ENCODE measurements around the gene MRS2.
"Not testable (repeated sequence)": the region's sequence is repeated elsewhere in the genome, so short reads cannot be mapped to it uniquely, and the experiment has no call there.

The MRS2 gene

DNA sequence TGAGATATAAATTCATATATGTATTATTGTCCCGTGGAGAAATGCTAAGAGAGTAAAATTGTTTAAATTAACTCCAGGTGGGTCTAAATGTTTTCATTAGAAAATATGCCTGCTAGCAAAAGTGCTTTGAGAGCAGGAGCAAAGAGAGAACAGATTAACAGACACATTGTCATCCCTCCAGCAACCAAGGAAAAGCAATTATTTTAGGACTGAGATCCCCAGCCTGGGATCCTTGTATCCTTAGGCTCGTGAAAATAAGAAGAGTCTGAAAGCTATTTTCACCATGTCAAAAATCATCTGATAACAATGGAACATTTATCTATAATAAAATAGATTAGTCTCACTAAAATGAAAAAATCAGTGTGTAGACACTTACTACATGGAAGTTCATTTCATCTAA lies 11.5 kb upstream of the MRS2 start:
- DNase-seq (ENCODE audit: low spot score): no peak

DNA sequence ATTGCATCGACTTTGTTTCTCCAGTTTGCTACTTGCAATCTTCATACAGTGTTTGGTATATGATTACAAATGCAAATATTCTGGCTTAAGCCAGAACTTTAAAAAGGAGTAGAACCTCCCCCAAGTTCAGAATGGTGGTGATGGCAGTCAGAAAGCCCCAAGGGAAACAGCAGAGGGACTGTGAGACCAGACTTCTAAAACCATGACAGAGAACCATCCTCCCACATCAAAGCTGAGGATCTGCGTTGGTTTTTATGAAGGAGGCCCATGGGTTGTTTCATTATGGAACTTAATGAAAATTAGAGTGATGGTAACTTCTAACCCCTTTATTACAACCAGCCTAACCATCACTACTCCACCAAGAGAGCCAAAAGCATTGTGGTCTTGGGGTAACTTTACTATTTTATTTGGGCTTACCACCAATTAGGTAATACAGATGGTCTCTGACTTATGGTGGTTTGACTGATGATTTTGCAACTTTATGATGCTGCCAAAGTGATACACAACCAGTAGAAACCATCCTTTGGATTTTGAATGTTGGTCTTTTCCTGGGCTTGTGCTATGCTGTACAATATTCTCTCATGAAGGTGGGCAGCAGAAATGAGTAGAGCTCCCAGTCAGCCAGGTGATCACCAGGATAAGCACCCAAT lies 10.9 kb upstream of the MRS2 start:
- DNase-seq (ENCODE audit: low spot score): no peak

GRCh38 chr6:24394061-24394779 lies 8.5 kb upstream of the MRS2 start:
- DNase-seq (ENCODE audit: low spot score): no peak

GRCh38 chr6:24394780-24395437 lies 7.8 kb upstream of the MRS2 start:
- no peak for DNase-seq (ENCODE audit: low spot score)

GRCh38 chr6:24396824-24397223 lies 5.9 kb upstream of the MRS2 start:
- DNase-seq (ENCODE audit: low spot score): no peak

GRCh38 chr6:24397631-24398030 lies 5.1 kb upstream of the MRS2 start:
- DNase-seq (ENCODE audit: low spot score): no peak

- DNase-seq (ENCODE audit: low spot score): not testable (repeated sequence)
Observed at GRCh38 chr6:24400045-24401039, 2.4 kb upstream of the MRS2 start.

GRCh38 chr6:24401458-24401857 lies 1.3 kb upstream of the MRS2 start:
- DNase-seq (ENCODE audit: low spot score): no peak

GRCh38 chr6:24403501-24403824 lies 727 bp downstream of the MRS2 start:
- no peak for DNase-seq (ENCODE audit: low spot score)

DNA sequence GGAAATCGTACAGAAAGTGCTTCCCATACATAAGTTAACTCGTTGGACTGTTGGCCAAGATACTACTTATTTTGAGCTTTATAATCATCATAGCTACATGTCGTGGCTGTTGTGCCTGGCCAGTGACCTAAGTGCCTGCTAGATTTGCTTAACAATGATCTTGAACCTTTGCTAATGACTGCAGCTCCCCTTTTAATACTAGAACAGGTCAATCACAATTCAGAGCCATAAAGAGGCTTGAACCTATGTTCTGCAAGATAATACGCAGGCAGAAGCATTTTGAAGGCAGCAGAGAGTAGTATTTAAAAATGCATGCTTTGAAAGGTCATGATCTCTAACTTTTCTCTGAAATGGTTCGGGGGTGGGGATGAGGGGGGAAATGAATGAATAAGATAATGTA lies 2.5 kb downstream of the MRS2 start:
- DNase-seq (ENCODE audit: low spot score): no peak

GRCh38 chr6:24408719-24409410 lies 6.1 kb downstream of the MRS2 start:
- DNase-seq (ENCODE audit: low spot score): no peak

- no peak for DNase-seq (ENCODE audit: low spot score)
Observed at GRCh38 chr6:24410622-24411021, 7.9 kb downstream of the MRS2 start.

DNA sequence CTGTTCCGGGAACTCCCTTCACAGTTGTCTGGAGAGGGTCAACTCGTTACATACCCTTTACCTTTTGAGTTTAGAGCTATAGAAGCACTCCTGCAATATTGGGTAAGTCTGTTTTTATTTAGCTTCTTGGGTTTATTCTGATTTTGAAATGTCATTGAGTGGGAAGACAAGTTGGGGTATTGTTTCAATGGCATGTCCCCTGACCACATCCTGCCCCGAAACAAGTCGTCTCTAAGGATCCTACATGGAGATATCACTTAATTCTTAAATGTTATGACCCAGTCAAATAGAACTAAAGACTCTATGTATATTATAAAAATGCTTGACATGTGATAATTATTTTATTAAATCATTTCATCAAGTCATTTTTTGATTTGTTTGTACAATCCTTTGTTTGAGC lies 9.6 kb downstream of the MRS2 start:
- no peak for DNase-seq (ENCODE audit: low spot score)

DNA sequence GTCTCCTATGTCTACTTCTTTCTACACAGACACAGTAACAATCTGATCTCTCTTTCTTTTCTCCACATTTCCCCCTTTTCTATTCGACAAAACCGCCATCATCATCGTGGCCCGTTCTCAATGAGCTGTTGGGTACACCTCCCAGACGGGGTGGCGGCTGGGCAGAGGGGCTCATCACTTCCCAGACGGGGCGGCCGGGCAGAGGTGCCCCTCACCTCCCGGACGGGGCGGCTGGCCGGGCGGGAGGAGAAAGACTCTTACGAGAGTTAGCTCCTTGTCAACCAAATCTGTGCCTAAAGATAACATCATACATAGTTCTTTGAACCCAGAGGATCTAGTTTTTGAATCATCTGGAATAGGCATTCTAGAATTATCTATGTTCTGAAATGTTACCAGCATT lies 11.8 kb downstream of the MRS2 start:
- DNase-seq (ENCODE audit: low spot score): not testable (repeated sequence)

GRCh38 chr6:24415753-24416152 lies 13.0 kb downstream of the MRS2 start:
- DNase-seq (ENCODE audit: low spot score): no peak

DNA sequence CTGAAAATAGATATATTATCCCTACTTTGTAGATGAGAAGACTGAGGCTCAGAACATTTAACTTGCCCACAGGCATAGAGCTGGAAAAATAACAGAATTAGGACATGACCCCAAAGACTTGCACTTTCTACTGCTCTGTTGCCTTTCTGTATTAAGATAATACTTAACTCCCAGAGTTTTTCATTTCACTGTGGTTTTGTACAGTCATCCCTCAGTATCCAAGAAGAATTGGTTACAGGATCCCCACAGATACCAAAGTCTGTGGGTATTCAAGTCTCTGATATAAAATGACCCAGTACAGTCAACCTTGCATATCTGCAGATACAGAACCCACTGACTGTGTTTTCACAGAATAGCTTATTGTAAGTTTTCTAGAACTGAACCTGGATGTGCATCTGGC lies 16.8 kb downstream of the MRS2 start:
- no peak for DNase-seq (ENCODE audit: low spot score)

DNA sequence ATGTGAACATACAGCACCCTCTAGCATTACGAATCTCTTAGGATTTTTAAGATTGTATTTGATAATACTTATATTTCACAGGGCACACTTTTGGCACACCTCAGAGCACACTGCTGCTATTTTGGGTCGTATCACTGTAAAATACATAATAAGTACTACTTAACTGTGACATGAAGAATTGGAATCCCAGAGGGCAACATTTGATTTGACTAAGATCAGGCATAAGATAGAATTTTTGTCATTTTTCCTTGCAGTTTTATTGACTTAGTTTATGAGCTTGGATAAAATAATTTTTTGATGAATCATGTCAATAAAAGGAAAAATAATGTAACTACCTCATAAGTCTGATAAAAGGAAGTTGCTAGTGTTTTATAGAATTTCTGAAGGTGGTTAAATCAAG lies 22.4 kb downstream of the MRS2 start:
- DNase-seq (ENCODE audit: low spot score): no peak

- no peak for DNase-seq (ENCODE audit: low spot score)
Observed at GRCh38 chr6:24426729-24427446, 24.2 kb downstream of the MRS2 start.

GRCh38 chr6:24428615-24429014 lies 25.9 kb downstream of the MRS2 start:
- no peak for DNase-seq (ENCODE audit: low spot score)

- DNase-seq (ENCODE audit: low spot score): no peak
Observed at GRCh38 chr6:24429146-24429545, 26.4 kb downstream of the MRS2 start.

DNA sequence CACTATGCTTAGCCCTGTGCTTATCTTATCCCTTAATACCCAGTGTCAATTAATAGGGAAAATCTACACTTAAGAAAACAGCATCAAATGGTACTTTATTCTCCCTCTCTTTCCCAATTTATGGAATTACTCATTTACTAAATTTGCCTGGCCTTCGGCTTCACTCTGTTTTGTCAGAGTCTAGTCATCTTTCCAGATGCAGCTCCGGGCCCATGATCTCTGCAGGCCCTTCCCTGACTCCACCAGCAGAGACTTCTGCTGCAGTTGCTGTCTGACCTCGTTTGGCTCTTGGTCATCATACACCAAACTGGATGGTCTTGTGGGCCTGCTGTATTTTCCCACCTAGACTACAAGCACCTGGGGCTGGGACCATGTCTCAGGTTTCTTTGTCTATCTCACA lies 27.4 kb downstream of the MRS2 start:
- no peak for DNase-seq (ENCODE audit: low spot score)

All from putamen (tissue), 1 donor.